ENCODE measurements around the gene GPC6.

GRCh38 chr13:94399812-94400211, 1173.2 kb downstream of the GPC6 start:
- TF ChIP-seq EZH2 (IDR thresholded peaks at IDR 0.05; ENCODE audit: insufficient read depth, poor library complexity, severe bottlenecking) (no peak), EZH2phosphoT487 (IDR thresholded peaks at IDR 0.05; ENCODE audit: insufficient read depth, low read depth) (no peak)

Measured in GM23248 (cell line).